ENCODE data around the gene PXYLP1. TPM values are rescaled to one million over a fixed set of nuclear protein-coding genes. Genes with fewer than 3 reads are reported as not detected.

PXYLP1 gene
- total RNA-seq, 4 donors from 2014 or later = 9.9 to 11.7 (median 10.0) TPM

DNA sequence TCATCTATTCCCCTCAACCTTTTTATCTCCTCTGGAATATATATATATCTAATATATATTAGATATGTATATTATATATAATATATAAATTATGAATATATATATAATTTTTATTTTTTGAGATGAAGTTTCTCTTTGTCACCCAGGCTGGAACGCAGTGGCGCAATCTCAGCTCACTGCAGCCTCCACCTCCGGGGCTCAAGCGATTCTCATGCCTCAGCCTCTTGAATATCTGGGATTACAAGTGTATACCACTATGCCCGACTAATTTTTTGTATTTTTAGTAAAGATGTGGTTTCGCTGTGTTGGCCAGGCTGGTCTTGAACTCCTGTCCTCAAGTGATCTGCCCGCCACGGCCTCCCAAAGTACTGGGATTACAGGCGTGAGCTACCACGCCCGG lies 22.2 kb downstream of the PXYLP1 start:
- TF ChIP-seq POLR2A (IDR thresholded peaks at IDR 0.05) (no peak), EP300 (IDR thresholded peaks at IDR 0.05) (no peak)
- TF ChIP-seq, protein P1, sequence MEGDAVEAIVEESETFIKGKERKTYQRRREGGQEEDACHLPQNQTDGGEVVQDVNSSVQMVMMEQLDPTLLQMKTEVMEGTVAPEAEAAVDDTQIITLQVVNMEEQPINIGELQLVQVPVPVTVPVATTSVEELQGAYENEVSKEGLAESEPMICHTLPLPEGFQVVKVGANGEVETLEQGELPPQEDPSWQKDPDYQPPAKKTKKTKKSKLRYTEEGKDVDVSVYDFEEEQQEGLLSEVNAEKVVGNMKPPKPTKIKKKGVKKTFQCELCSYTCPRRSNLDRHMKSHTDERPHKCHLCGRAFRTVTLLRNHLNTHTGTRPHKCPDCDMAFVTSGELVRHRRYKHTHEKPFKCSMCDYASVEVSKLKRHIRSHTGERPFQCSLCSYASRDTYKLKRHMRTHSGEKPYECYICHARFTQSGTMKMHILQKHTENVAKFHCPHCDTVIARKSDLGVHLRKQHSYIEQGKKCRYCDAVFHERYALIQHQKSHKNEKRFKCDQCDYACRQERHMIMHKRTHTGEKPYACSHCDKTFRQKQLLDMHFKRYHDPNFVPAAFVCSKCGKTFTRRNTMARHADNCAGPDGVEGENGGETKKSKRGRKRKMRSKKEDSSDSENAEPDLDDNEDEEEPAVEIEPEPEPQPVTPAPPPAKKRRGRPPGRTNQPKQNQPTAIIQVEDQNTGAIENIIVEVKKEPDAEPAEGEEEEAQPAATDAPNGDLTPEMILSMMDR (IDR thresholded peaks at IDR 0.05) = no peak
- H3K36me3 ChIP-seq = no peaks in the 10 kb centered on the region
- no peak for DNase-seq (ENCODE audit: low spot score in 2 of 2)
- H3K9me3 ChIP-seq = no peaks in the 10 kb centered on the region
- no peak overlapping the region for H3K27ac ChIP-seq
- H3K4me1 ChIP-seq = no peaks in the 10 kb centered on the region
- no peaks in the 10 kb centered on the region for H3K27me3 ChIP-seq
- H3K4me3 ChIP-seq = no peak overlapping the region
- WGBS, 2 donors = 93 to 95% methylated on average over 11 of the region's 11 CpGs

DNA sequence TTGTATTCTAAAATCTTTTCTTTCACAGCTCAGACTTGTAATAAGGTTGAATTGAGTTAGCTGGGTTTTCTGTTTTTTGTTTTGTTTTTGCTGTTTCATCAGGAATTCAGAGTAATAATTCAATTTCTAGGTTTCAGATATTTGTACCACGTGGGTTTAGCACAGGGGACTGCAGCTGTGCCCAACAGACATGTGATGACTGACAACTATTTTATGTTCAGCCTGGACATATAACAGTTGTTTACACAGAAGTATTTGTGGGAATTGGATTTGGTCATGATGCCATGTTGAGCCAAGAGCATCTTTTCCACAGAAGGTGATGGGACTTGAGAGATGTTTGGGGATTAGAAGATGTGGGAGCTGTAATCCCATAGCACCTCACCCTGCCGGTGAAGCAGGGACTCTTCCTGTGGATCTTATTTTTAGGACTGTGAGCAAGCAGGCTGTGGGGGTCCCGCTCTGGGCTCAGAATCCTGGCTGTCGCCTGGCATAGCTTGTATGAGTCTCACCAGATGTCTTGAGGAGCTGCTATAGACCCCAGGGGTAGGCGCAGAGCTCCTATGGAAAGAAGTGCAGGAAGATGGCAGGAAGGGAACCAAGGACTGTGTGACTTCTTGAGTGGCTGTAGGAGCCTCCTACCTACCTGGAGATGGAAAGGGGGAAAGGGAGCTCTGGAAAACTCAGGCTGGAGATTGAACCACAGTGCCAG lies 23.7 kb downstream of the PXYLP1 start:
- DNase-seq (ENCODE audit: low spot score in 2 of 2) = no peak
- H3K4me3 ChIP-seq = no peak overlapping the region

DNA sequence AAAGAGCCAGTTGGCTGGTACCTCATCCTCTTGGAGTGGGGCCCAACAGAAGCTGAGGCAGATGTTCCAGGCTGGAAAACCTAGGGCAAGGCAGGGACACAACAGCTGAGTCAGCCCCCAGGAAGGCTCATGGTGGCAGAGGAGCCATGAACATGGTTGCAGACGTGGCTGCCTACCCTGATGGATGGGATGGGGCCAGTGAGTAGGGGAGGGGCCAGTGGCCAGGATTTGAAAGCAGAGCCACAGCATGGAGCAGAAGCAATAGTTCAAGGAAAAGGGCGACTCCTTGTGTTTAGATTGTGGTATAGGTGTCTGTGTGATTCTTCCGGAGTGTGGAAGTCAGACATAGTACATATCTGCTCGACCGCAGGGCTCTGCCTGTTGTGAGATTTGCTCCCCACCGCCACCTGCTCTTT lies 24.2 kb downstream of the PXYLP1 start:
- no peak for DNase-seq (ENCODE audit: low spot score in 2 of 2)
- H3K4me1 ChIP-seq = no peaks in the 10 kb centered on the region
- 88 to 89% methylated on average over 6 of the region's 6 CpGs for WGBS, 2 donors
- H3K9me3 ChIP-seq = no peaks in the 10 kb centered on the region
- TF ChIP-seq, protein P1 (IDR thresholded peaks at IDR 0.05) = no peak
- no peak for TF ChIP-seq POLR2A (IDR thresholded peaks at IDR 0.05)
- no peak for TF ChIP-seq EP300 (IDR thresholded peaks at IDR 0.05)
- H3K4me3 ChIP-seq = no peak overlapping the region
- peaks cover 0 to 10% (median 0%) of the 10 kb centered on the region in 3 donors for H3K36me3 ChIP-seq
- H3K27ac ChIP-seq = no peak overlapping the region
- no peaks in the 10 kb centered on the region for H3K27me3 ChIP-seq

More for the DNA sequence above, 23.7 kb downstream of the PXYLP1 start:
- no peaks in the 10 kb centered on the region for H3K9me3 ChIP-seq
- peaks cover 0 to 4% (median 0%) of the 10 kb centered on the region in 3 donors for H3K36me3 ChIP-seq
- no peaks in the 10 kb centered on the region for H3K27me3 ChIP-seq
- TF ChIP-seq, protein P1 (IDR thresholded peaks at IDR 0.05) = no peak
- TF ChIP-seq POLR2A (IDR thresholded peaks at IDR 0.05) = no peak
- TF ChIP-seq EP300 (IDR thresholded peaks at IDR 0.05) = no peak
- H3K4me1 ChIP-seq = no peaks in the 10 kb centered on the region
- H3K27ac ChIP-seq = no peak overlapping the region
- 85 to 90% methylated on average over 5 of the region's 5 CpGs for WGBS, 2 donors

DNA sequence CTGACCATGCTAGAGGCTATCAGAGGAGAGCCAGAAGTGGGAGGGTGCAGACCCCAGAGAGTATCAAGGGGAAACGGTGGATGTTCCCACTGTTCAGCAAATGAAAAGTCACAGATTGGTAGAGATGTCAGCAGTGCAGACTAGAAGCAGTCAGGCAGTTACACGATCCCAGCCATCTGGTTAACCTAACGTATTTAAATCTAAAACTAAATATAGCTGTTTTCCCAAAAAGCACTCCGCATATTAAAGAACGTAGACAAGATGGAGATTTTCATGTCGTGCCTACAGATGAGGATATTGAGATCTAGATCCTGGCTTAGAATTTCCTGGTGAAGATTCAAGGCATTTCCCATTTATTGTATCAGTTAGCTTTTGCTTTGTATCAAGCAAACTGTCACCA lies 25.2 kb downstream of the PXYLP1 start:
- no peak overlapping the region for H3K4me3 ChIP-seq
- no peaks in the 10 kb centered on the region for H3K9me3 ChIP-seq
- no peak for DNase-seq (ENCODE audit: low spot score in 2 of 2)
- TF ChIP-seq POLR2A (IDR thresholded peaks at IDR 0.05) (no peak), EP300 (IDR thresholded peaks at IDR 0.05) (no peak)
- TF ChIP-seq, protein P1 (IDR thresholded peaks at IDR 0.05) = no peak
- H3K4me1 ChIP-seq = no peaks in the 10 kb centered on the region
- H3K36me3 ChIP-seq = peaks cover 0 to 19% (median 0%) of the 10 kb centered on the region in 3 donors
- 91 to 92% methylated on average over 6 of the region's 6 CpGs for WGBS, 2 donors
- no peak overlapping the region for H3K27ac ChIP-seq
- no peaks in the 10 kb centered on the region for H3K27me3 ChIP-seq

DNA sequence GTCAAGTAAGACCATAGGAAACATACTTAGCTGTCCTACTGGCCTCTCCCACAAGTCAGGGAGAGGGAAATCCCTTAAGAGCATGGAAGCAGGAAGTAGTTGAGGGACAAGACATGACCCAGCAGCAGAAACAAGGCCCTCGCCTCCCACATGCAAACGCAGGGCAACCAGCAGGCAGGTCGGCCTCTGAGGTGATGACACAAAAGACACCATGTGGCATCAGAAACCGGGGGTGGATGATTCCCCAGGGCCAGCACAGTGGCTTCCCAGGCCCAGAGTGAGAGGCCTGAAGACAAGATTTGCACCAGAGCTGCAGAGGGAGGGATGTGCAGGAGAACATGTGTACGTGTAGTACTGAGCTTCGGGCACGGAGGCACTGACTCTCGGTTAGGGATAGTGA lies 26.3 kb downstream of the PXYLP1 start:
- no peak for DNase-seq (ENCODE audit: low spot score in 2 of 2)
- Histone ChIP-seq H3K4me1 (no peaks in the 10 kb centered on the region), H3K36me3 (peaks cover 0 to 19% (median 0%) of the 10 kb centered on the region in 3 donors), H3K9me3 (no peaks in the 10 kb centered on the region), H3K27me3 (no peaks in the 10 kb centered on the region), H3K27ac (no peak overlapping the region), H3K4me3 (no peak overlapping the region)
- 83% methylated on average over 8 of the region's 8 CpGs for WGBS, 2 donors
- TF ChIP-seq EP300 (IDR thresholded peaks at IDR 0.05) (no peak), POLR2A (IDR thresholded peaks at IDR 0.05) (no peak)
- TF ChIP-seq, protein P1 (IDR thresholded peaks at IDR 0.05) = no peak

All from tibial nerve (tissue), 4 donors.